ENCODE data around the gene NBPF11.
A peak's percentile ranks its signal among the peaks of the same experiment; 100 is the strongest.
"Not testable (repeated sequence)": the region's sequence is repeated elsewhere in the genome, so short reads cannot be mapped to it uniquely, and the experiment has no call there.

Gene NBPF11

GRCh38 chr1:148149050-148149815 is 2.8 kb downstream of the NBPF11 start:
- not testable (repeated sequence) for DNase-seq

GRCh38 chr1:148147052-148147838 is 4.8 kb downstream of the NBPF11 start:
- not testable (repeated sequence) for DNase-seq

- not testable (repeated sequence) for DNase-seq
These were observed 5.7 kb downstream of the NBPF11 start for GRCh38 chr1:148146191-148146997.

- not testable (repeated sequence) for DNase-seq
These were observed 8.9 kb downstream of the NBPF11 start for GRCh38 chr1:148143223-148143622.

- not testable (repeated sequence) for DNase-seq
These were observed 10.1 kb downstream of the NBPF11 start for GRCh38 chr1:148141936-148142335.

- DNase-seq = not testable (repeated sequence)
These were observed 13.5 kb downstream of the NBPF11 start for GRCh38 chr1:148138606-148139005.

- not testable (repeated sequence) for DNase-seq
These were observed 29.7 kb downstream of the NBPF11 start for GRCh38 chr1:148122341-148122740.

- not testable (repeated sequence) for DNase-seq
These were observed 31.7 kb downstream of the NBPF11 start for GRCh38 chr1:148120395-148120794.

- not testable (repeated sequence) for DNase-seq
These were observed 56.3 kb downstream of the NBPF11 start for GRCh38 chr1:148095732-148096131.

- not testable (repeated sequence) for DNase-seq
These were observed 65.9 kb downstream of the NBPF11 start for GRCh38 chr1:148086196-148086595.

GRCh38 chr1:148081205-148081604 is 70.9 kb downstream of the NBPF11 start:
- not testable (repeated sequence) for DNase-seq

GRCh38 chr1:148078632-148079519 is 73.2 kb downstream of the NBPF11 start:
- not testable (repeated sequence) for DNase-seq

GRCh38 chr1:148078090-148078489 is 74.0 kb downstream of the NBPF11 start:
- not testable (repeated sequence) for DNase-seq

GRCh38 chr1:148077458-148077857 is 74.6 kb downstream of the NBPF11 start:
- DNase-seq = not testable (repeated sequence)

- DNase-seq = not testable (repeated sequence)
These were observed 78.7 kb downstream of the NBPF11 start for GRCh38 chr1:148073392-148073791.

GRCh38 chr1:148068606-148069005 is 83.5 kb downstream of the NBPF11 start:
- not testable (repeated sequence) for DNase-seq

- not testable (repeated sequence) for DNase-seq
These were observed 83.9 kb downstream of the NBPF11 start for GRCh38 chr1:148068201-148068600.

- DNase-seq = peak in 1 of 2 donors; percentile 3
These were observed 91.8 kb downstream of the NBPF11 start for GRCh38 chr1:148060294-148060701.

GRCh38 chr1:148057384-148057783 is 94.7 kb downstream of the NBPF11 start:
- DNase-seq = not testable (repeated sequence)
